Right forelimb (tissue), 1 donor: Measurements from ENCODE around the gene TICAM2.
"Not testable (repeated sequence)": the region's sequence is repeated elsewhere in the genome, so short reads cannot be mapped to it uniquely, and the experiment has no call there.

Source experiments
- DNase-seq: peaks from one replicate; pipeline ENCODE4 v3.0.0-alpha.2; 2018

The TICAM2 gene

GRCh38 chr5:115601701-115602590 is at the start of gene TICAM2:
TICAM2 (minus strand) TSS chr5:115602479; CDS start chr5:115581256, 21,223 bp downstream.
- DNase-seq = peak; percentile 86

GRCh38 chr5:115649541-115649940 is 47.3 kb upstream of the TICAM2 start:
- no peak for DNase-seq

GRCh38 chr5:115648056-115648455 is 45.8 kb upstream of the TICAM2 start:
- DNase-seq = no peak

GRCh38 chr5:115645386-115645785 is 43.1 kb upstream of the TICAM2 start:
- not testable (repeated sequence) for DNase-seq

GRCh38 chr5:115644046-115644445 is 41.8 kb upstream of the TICAM2 start:
- no peak for DNase-seq

- no peak for DNase-seq
Measured at GRCh38 chr5:115641948-115642347, 39.7 kb upstream of the TICAM2 start.

GRCh38 chr5:115640274-115640673 is 38.0 kb upstream of the TICAM2 start:
- DNase-seq = no peak

GRCh38 chr5:115639377-115639776 is 37.1 kb upstream of the TICAM2 start:
- no peak for DNase-seq

GRCh38 chr5:115637507-115637906 is 35.2 kb upstream of the TICAM2 start:
- no peak for DNase-seq

GRCh38 chr5:115636008-115636407 is 33.7 kb upstream of the TICAM2 start:
- DNase-seq = no peak

GRCh38 chr5:115634343-115635132 is 32.3 kb upstream of the TICAM2 start:
- DNase-seq = peak; percentile 92

- DNase-seq = no peak
Measured at GRCh38 chr5:115629903-115630302, 27.6 kb upstream of the TICAM2 start.

GRCh38 chr5:115627295-115627865 is 25.1 kb upstream of the TICAM2 start:
- DNase-seq = no peak

- DNase-seq = no peak
Measured at GRCh38 chr5:115626445-115626823, 24.2 kb upstream of the TICAM2 start.

GRCh38 chr5:115625579-115626444 is 23.5 kb upstream of the TICAM2 start, which contains the start of gene TMED7:
TMED7 (minus strand) TSS chr5:115626036; CDS start chr5:115625792, 244 bp downstream.
- DNase-seq = peak; percentile 100

- DNase-seq = no peak
Measured at GRCh38 chr5:115624994-115625393, 22.7 kb upstream of the TICAM2 start.

GRCh38 chr5:115623658-115624057 is 21.4 kb upstream of the TICAM2 start:
- DNase-seq = no peak

GRCh38 chr5:115621365-115621900 is 19.2 kb upstream of the TICAM2 start:
- no peak for DNase-seq

- DNase-seq = no peak
Measured at GRCh38 chr5:115616892-115617291, 14.6 kb upstream of the TICAM2 start.

GRCh38 chr5:115616472-115616871 is 14.2 kb upstream of the TICAM2 start:
- DNase-seq = no peak

- no peak for DNase-seq
Measured at GRCh38 chr5:115611873-115612272, 9.6 kb upstream of the TICAM2 start.

- DNase-seq = no peak
Measured at GRCh38 chr5:115607935-115608334, 5.7 kb upstream of the TICAM2 start.
